Measurements from ENCODE around the gene NRP1.

GRCh38 chr10:33145451-33146188 lies 188.8 kb downstream of the NRP1 start:
- no peak for TF ChIP-seq RAD21 (IDR thresholded peaks at IDR 0.05 in 1 of 2, conservative IDR thresholded peaks at IDR 0.05 in 1 of 2; ENCODE audit: low read depth in 2 of 2, low read length in 2 of 2)
- TF ChIP-seq BACH1 (IDR thresholded peaks at IDR 0.05; ENCODE audit: low read length), result no peak
- no peak for TF ChIP-seq CTCF (IDR thresholded peaks at IDR 0.05; ENCODE audit: control extremely low read depth in 1 of 3, insufficient read depth in 1 of 3, low read depth in 1 of 3, low read length in 3 of 3)
- no peak for TF ChIP-seq JUND (IDR thresholded peaks at IDR 0.05; ENCODE audit: low read length)
- no peak for TF ChIP-seq GTF2F1 (IDR thresholded peaks at IDR 0.05; ENCODE audit: borderline replicate concordance, low read depth, low read length)
- TF ChIP-seq EZH2 (IDR thresholded peaks at IDR 0.05; ENCODE audit: low read depth, low read length, severe bottlenecking), result no peak
- no peak for TF ChIP-seq POLR2A (IDR thresholded peaks at IDR 0.05; ENCODE audit: control extremely low read depth in 1 of 2, low read depth in 2 of 2, low read length in 2 of 2)
